Jurkat, Clone E6-1 (cell line): ENCODE data around the gene FAM107A.

Experiments
- DNase-seq: peaks from one replicate; pipeline ENCODE4 v3.0.0-alpha.2; 2011; ENCODE audit warnings: low read depth, low spot score
- H3K4me3 ChIP-seq: 2 replicates; pipeline ENCODE4 v1.5.1; 2011; ENCODE audit warnings: mild to moderate bottlenecking, low read length, control low read depth, moderate library complexity

FAM107A gene

GRCh38 chr3:58524326-58524888 lies 52.8 kb downstream of the FAM107A start:
- H3K4me3 ChIP-seq: no peak overlapping the region
- DNase-seq: no peak

- no peak overlapping the region for H3K4me3 ChIP-seq
- DNase-seq: no peak
Measured at GRCh38 chr3:58522759-58523425, 54.3 kb downstream of the FAM107A start.

GRCh38 chr3:58521917-58522631 lies 55.1 kb downstream of the FAM107A start:
- DNase-seq: no peak
- H3K4me3 ChIP-seq: no peak overlapping the region

GRCh38 chr3:58521336-58521670 lies 55.9 kb downstream of the FAM107A start:
- DNase-seq: no peak

GRCh38 chr3:58520403-58521335 lies 56.5 kb downstream of the FAM107A start:
- H3K4me3 ChIP-seq: no peak overlapping the region
- no peak for DNase-seq

More at GRCh38 chr3:58521336-58521670, 55.9 kb downstream of the FAM107A start:
- H3K4me3 ChIP-seq: no peak overlapping the region

- DNase-seq: no peak
- no peak overlapping the region for H3K4me3 ChIP-seq
Measured at GRCh38 chr3:58519668-58520402, 57.4 kb downstream of the FAM107A start.

- DNase-seq: no peak
- no peak overlapping the region for H3K4me3 ChIP-seq
Measured at GRCh38 chr3:58518291-58518789, 58.9 kb downstream of the FAM107A start.

- H3K4me3 ChIP-seq: no peak overlapping the region
Measured at GRCh38 chr3:58514405-58514804, 62.8 kb downstream of the FAM107A start.

More at GRCh38 chr3:58514405-58514804, 62.8 kb downstream of the FAM107A start:
- no peak for DNase-seq
